PFSK-1 (cell line): ENCODE measurements around the gene TGM4.

ENCODE experiments used
- FOXP2 ChIP-seq: optimal IDR thresholded peaks from 2 replicates; pipeline ENCODE3; 2011; ENCODE audit warnings: borderline replicate concordance, control low read depth, inconsistent platforms; ENCODE audit not compliant: insufficient read depth; ENCODE audit errors: extremely low read length, extremely low read depth
- POLR2AphosphoS5 ChIP-seq: IDR thresholded peaks from 2 replicates; pipeline ENCODE4 v1.6.1; 2012; ENCODE audit warnings: low read depth, mild to moderate bottlenecking, control low read depth, low read length, moderate library complexity
- SIN3A ChIP-seq: IDR thresholded peaks from 2 replicates; pipeline ENCODE4 v1.6.1; 2012; ENCODE audit warnings: mild to moderate bottlenecking, low read length, moderate library complexity, borderline replicate concordance; ENCODE audit not compliant: insufficient read depth
- TAF1 ChIP-seq: IDR thresholded peaks from 2 replicates; pipeline ENCODE4 v1.6.1; 2012; ENCODE audit warnings: low read length, control low read depth, borderline replicate concordance; ENCODE audit not compliant: insufficient read depth
- TF ChIP-seq, protein P1 (sequence below), 2 experiments: IDR thresholded peaks; 2 replicates each; pipeline versions ENCODE4 v1.6.1 to v1.8.0; 2011 to 2012; ENCODE audit warnings: low read depth in 2 of 2, low read length in 2 of 2, control low read depth in 1 of 2, inconsistent platforms in 1 of 2, mild to moderate bottlenecking in 1 of 2, moderate library complexity in 1 of 2; ENCODE audit not compliant: insufficient read depth in 1 of 2

Gene TGM4

DNA sequence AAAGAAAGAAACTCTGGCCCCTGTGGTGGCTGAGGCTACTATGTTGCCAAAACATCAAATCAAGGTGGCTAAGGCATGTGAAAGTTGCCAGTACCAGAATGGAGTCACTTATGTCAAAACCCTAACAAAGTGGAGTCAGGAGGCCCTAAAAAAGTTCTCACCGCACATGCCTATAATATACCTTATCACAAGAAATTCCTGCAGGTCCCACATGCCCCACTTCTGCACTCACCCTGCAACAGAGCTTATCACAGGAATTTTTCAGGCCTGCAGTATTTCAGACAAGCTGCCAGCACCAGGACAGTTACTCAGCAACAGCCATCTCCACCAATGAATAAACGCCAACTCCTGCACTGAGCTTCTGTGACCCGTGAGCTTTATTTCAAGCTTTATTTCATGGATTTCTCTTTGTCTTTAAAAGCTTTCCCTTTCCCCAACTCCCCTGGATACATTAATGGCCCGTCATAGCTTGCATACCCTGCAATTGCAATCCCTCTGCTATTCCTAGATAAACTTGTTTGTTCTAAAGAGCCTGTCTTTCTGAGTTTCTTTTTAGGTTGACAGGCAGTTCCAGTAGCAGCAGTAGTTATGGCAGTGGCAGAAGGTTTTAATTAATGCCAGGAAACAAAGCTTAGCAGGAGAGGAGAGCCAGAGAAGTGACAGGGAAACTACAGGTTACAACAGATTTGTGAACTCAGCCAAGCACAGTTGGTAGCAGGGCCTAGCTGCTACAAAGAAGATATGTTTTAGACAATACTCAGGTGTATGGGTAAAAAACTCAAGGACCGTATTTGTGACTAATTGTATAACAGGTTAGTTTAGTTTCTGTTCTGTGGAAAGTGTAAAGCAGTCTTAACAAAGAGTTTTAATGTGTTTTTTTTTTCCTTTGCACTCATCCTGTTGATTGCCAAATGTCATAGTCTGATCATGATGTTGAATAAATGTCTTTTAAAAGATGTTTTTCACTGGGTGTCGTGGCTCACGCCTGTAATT, 28.6 kb upstream of the TGM4 start:
- TF ChIP-seq FOXP2 (no peak), SIN3A (no peak), POLR2AphosphoS5 (no peak), TAF1 (no peak)
- TF ChIP-seq, protein P1, sequence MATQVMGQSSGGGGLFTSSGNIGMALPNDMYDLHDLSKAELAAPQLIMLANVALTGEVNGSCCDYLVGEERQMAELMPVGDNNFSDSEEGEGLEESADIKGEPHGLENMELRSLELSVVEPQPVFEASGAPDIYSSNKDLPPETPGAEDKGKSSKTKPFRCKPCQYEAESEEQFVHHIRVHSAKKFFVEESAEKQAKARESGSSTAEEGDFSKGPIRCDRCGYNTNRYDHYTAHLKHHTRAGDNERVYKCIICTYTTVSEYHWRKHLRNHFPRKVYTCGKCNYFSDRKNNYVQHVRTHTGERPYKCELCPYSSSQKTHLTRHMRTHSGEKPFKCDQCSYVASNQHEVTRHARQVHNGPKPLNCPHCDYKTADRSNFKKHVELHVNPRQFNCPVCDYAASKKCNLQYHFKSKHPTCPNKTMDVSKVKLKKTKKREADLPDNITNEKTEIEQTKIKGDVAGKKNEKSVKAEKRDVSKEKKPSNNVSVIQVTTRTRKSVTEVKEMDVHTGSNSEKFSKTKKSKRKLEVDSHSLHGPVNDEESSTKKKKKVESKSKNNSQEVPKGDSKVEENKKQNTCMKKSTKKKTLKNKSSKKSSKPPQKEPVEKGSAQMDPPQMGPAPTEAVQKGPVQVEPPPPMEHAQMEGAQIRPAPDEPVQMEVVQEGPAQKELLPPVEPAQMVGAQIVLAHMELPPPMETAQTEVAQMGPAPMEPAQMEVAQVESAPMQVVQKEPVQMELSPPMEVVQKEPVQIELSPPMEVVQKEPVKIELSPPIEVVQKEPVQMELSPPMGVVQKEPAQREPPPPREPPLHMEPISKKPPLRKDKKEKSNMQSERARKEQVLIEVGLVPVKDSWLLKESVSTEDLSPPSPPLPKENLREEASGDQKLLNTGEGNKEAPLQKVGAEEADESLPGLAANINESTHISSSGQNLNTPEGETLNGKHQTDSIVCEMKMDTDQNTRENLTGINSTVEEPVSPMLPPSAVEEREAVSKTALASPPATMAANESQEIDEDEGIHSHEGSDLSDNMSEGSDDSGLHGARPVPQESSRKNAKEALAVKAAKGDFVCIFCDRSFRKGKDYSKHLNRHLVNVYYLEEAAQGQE (IDR thresholded peaks at IDR 0.05; ENCODE audit: insufficient read depth in 1 of 2, low read depth in 2 of 2, low read length in 2 of 2) = no peak

DNA sequence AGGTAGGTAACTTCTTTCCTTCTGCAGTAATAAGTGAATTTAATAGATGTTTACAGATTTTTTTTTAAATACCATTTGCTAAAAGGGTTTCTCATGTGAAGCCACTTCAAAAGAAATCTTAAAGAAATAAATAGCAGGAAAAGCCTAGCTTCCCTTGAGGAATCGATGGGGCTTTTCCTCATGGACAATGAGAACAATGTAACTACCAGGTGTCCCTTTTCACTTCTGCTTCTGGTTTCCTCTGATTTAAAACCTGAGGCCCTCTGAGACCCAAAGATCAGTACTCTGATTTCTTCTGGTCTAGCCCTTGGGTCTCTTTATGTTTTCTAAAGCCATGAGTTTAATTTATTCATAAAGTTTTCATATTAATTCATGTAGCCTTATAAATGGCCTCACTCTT, 25.8 kb upstream of the TGM4 start:
- TF ChIP-seq, protein P1 (IDR thresholded peaks at IDR 0.05; ENCODE audit: insufficient read depth in 1 of 2, low read depth in 2 of 2, low read length in 2 of 2) = no peak
- TF ChIP-seq SIN3A (no peak), TAF1 (no peak), FOXP2 (no peak), POLR2AphosphoS5 (no peak)

DNA sequence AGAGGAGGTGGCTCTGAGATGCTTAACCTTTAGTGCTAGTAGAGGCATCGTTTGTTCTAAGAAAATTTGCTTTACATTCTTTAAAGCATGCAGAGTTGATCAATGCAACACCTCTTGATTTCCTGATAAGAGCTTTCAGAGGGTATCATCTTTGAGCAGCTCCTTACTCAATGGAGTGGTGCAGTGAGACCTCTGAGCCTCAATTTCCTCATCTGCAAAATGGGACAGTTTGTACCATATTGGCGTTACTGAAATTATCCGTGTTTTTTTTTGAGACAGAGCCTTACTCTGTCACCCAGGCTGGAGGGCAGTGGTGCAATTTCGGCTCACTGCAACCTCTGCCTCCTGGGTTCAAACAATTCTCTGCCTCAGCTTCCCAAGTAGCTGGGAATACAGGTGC, 14.3 kb upstream of the TGM4 start:
- TF ChIP-seq TAF1 (no peak), POLR2AphosphoS5 (no peak), FOXP2 (no peak), SIN3A (no peak)
- TF ChIP-seq, protein P1 (IDR thresholded peaks at IDR 0.05; ENCODE audit: insufficient read depth in 1 of 2, low read depth in 2 of 2, low read length in 2 of 2) = no peak

DNA sequence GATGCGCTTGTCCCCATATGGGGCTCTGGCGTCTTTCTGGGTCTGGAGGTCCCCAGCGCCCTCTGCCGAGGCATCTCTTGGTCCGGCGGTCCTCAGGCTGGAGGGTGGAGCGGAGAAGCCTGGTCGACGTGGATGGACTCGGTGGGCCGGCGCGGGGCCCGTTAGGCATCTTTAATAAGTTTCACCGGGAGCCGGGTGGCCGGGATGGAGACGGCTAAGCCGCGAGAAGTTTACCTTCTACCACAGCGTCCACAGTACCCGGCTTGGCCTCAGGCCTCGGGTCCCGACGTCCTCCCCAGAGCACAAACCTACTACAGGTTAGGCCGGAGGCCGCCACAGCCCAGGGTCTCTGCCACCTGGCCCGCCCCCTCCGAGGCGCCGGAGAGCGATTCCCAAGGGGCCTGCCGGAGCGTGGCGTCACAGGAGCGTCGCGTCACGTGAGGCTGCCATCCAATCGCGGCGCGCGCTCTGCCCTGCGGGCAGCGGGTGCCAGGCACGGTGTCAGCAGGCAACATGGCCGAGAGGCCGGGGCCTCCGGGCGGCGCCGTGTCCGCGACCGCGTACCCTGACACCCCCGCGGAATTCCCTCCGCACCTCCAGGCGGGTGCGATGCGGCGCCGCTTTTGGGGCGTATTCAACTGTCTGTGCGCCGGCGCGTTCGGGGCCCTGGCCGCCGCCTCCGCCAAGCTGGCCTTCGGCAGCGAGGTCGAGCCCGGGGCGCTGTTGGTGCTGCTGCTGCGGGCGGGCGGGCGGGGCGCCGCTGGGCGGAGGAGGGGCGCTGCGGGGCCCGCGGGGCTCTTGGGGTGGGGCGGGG, 12.8 kb upstream of the TGM4 start, which contains the start of gene TMEM42:
TSS of gene TMEM42 (plus strand) at position 501 of the 814 bp plus-strand sequence. CDS start at position 514, 13 bp downstream.
- no peak for TF ChIP-seq SIN3A
- peak; percentile 64; the same call in 1 of the 2 replicates for TF ChIP-seq POLR2AphosphoS5
- TF ChIP-seq FOXP2 = peak; percentile 65
- TF ChIP-seq TAF1 = no peak
- TF ChIP-seq, protein P1 (IDR thresholded peaks at IDR 0.05; ENCODE audit: insufficient read depth in 1 of 2, low read depth in 2 of 2, low read length in 2 of 2) = no peak
